Naive thymus-derived CD8-positive, alpha-beta T cell (primary cell): ENCODE data around the gene KLHL25. TPM values are rescaled to one million over a fixed set of nuclear protein-coding genes. Genes with fewer than 3 reads are reported as not detected.

Experiments
- ATAC-seq, 2 donors: fragments of 150-1000 bp; cut with Tn5 transposase in 1 of 2; sonication (Bioruptor Pico), chemical (Tn5 transposase) in 1 of 2; 1 replicate in 1 of 2; 2 replicates in 1 of 2; pipeline ENCODE4 v1.10.0; 2021; ENCODE audit warnings: mild to moderate bottlenecking in 2 of 2, moderate library complexity in 2 of 2
- POLR2A ChIA-PET: fragments of 350-600 bp; sonication (Branson Sonifier 250); formaldehyde crosslinking; loops from one replicate; lab custom pipeline; 2021; ENCODE audit warnings: antibody characterized with exemption; lab: Charles Lee
- DNase-seq, 10 donors: peaks; one replicate each; pipeline versions ENCODE4 v3.0.0 to v3.0.0-alpha.2; 2020 to 2022
- H3K27ac Mint-ChIP-seq, 10 donors: one replicate each; pipeline ENCODE4 v1.8.0; 2020 to 2022; ENCODE audit warnings: mild to moderate bottlenecking in 10 of 10, mixed read lengths in 10 of 10, moderate library complexity in 4 of 10, inconsistent platforms in 1 of 10
- H3K27me3 Mint-ChIP-seq, 5 donors: one replicate each; pipeline ENCODE4 v1.8.0; 2021 to 2022; ENCODE audit warnings: mixed read lengths in 5 of 5
- H3K36me3 Mint-ChIP-seq, 3 donors: one replicate each; pipeline ENCODE4 v1.8.0; 2020 to 2022; ENCODE audit warnings: mixed read lengths in 3 of 3, mild to moderate bottlenecking in 2 of 3, inconsistent platforms in 1 of 3
- H3K4me1 Mint-ChIP-seq, 4 donors: one replicate each; pipeline ENCODE4 v1.8.0; 2021 to 2022; ENCODE audit warnings: mixed read lengths in 4 of 4
- H3K4me3 Mint-ChIP-seq, 10 donors: one replicate each; pipeline ENCODE4 v1.8.0; 2020 to 2022; ENCODE audit warnings: mild to moderate bottlenecking in 10 of 10, mixed read lengths in 10 of 10, moderate library complexity in 6 of 10, inconsistent platforms in 1 of 10
- H3K9me3 Mint-ChIP-seq, 9 donors: one replicate each; pipeline ENCODE4 v1.8.0; 2020 to 2022; ENCODE audit warnings: mixed read lengths in 9 of 9, mild to moderate bottlenecking in 3 of 9, inconsistent platforms in 1 of 9, moderate library complexity in 1 of 9
- polyA plus RNA-seq, 3 donors: library from polyadenylated mRNA; unstranded; fragments of 300-500 nt; fragmentation: Illumina TruSeq; gene quantifications; one replicate each; pipeline ENCODE4 v1.2.3, GENCODE V29; 2021
- total RNA-seq, 8 experiments: library from RNA in 2 of 8; stranded (reverse) in 2 of 8; gene quantifications; one replicate each; pipeline ENCODE4 v1.2.3 and lab custom pipeline; 2021 to 2026

The KLHL25 gene
- total and polyA plus RNA-seq, 5 experiments from 2014 or later, result 1.0 to 7.5 (median 1.8) TPM

DNA sequence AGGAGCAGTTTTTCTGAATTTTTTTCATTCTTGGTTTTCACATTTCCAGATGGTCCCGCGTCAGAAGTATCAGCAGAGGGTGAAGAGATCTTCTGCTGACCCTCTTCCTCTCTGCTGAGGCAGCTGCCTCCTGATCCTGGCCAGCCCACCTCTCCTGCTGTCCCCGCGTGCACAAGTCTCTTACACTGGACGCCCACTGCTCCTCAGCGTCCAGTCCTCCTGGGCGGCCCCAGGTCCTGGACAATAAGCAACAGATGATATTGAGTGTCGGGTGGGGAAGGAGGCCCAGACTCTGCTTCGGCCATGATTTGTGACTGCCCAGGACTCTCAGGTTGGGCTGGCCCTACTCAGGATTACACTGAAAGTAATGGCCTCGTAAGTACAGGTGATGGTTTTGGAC lies 50.1 kb downstream of the KLHL25 start:
- Mint-ChIP-seq H3K4me1 (peaks cover 0 to 3% (median 2%) of the 10 kb centered on the region in 4 donors), H3K27ac (peak overlapping the region in 3 of 10 donors; percentile 45 to 65 (median 64)), H3K4me3 (no peak overlapping the region), H3K9me3 (no peaks in the 10 kb centered on the region), H3K27me3 (no peaks in the 10 kb centered on the region), H3K36me3 (peaks cover 3 to 96% (median 19%) of the 10 kb centered on the region in 3 donors)
- DNase-seq, result no peak
- POLR2A ChIA-PET, result no interaction called here
- ATAC-seq, result no peak

DNA sequence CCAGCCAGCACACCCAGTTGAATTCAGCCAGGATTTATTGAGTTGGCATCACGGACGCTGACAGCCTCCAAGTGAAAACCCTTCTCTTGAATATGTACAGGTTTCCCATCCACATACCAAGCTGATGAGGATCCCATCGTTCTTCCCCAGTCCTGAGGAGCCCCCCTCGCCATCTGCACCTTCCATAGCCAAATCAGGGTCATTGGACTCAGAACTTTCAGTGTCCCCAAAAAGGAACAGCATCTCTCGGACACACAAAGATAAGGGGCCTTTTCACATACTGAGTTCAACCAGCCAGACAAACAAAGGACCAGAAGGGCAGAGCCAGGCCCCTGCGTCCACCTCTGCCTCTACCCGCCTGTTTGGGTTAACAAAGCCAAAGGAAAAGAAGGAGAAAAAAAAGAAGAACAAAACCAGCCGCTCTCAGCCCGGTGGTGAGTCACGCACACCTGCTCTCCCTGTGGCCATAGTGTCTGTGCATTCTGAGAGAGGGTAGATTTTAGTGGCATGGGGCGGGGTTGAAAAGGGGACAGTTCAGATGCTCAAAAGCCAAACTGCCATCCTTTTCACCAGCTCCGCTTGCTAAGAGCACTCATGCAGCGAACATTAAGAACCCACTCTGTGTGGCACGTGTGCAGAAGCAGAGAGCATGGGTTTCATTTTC lies 51.2 kb downstream of the KLHL25 start:
- peaks cover 0 to 2% (median under 1%) of the 10 kb centered on the region in 4 donors for H3K4me1 Mint-ChIP-seq
- ATAC-seq, result no peak
- peak overlapping the region in 1 of 10 donors; percentile 45 for H3K4me3 Mint-ChIP-seq
- POLR2A ChIA-PET, result no interaction called here
- no peaks in the 10 kb centered on the region for H3K9me3 Mint-ChIP-seq
- H3K27ac Mint-ChIP-seq, result peak overlapping the region in 5 of 10 donors; percentile 48 to 82 (median 75)
- no peak for DNase-seq
- peaks cover 3 to 96% (median 23%) of the 10 kb centered on the region in 3 donors for H3K36me3 Mint-ChIP-seq
- H3K27me3 Mint-ChIP-seq, result no peaks in the 10 kb centered on the region

DNA sequence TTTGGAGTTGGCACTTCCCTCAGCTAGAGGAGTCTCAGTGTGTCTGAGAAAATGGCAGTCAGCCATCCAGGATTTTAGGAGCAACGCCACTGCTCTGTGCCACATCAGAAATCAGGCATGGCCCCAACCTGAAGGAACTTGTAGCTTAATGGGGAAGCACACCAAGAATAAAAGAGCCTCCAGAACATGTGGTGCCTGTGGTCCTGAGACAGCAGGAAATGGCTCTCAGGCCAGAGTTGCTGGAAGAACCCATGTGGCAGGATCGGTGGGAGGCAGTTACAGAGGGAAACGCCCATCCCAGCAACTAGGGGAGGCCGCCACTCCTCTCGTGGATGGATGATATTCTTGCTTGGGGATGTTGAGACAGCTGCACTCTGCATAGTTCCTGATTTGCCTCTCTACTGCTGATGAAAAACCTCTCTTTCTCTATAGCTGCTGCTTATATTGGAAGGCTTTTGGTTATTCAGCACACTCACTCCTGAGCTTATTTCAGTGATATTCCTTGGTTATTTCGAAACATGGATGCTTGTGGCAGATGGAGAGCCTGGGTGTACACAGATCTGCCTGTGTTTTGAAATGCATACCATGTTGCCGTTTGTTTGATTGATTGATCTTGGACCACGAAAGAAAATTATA lies 52.4 kb downstream of the KLHL25 start:
- H3K27ac Mint-ChIP-seq, result peak overlapping the region in 9 of 10 donors; percentile 31 to 82 (median 49)
- POLR2A ChIA-PET, result no interaction called here
- no peak overlapping the region for H3K4me3 Mint-ChIP-seq
- DNase-seq, result no peak
- peaks cover 0 to 2% (median under 1%) of the 10 kb centered on the region in 4 donors for H3K4me1 Mint-ChIP-seq
- H3K27me3 Mint-ChIP-seq, result no peaks in the 10 kb centered on the region
- ATAC-seq, result no peak
- H3K9me3 Mint-ChIP-seq, result no peaks in the 10 kb centered on the region
- peaks cover 3 to 97% (median 23%) of the 10 kb centered on the region in 3 donors for H3K36me3 Mint-ChIP-seq

DNA sequence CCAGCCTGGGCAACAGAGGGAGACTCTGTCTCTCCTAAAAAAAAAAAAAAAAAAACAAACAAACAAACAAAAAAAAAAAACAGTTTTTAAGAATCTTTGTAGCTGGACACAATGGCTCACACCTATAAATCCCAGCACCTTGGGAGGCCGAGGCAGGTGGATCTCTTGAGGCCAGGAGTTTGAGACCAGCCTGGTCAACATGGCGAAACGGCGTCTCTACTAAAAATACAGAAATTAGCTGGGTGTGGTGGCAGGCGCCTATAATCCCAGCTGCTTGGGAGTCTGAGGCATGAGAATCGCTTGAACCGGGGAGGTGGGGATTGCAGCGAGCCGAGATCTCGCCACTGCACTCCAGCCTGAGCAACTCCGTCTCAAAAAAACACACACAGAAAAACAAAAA lies 53.1 kb downstream of the KLHL25 start:
- no peak for DNase-seq
- no peak for ATAC-seq
- H3K4me3 Mint-ChIP-seq, result no peak overlapping the region
- peaks cover 0 to 2% (median under 1%) of the 10 kb centered on the region in 4 donors for H3K4me1 Mint-ChIP-seq
- H3K36me3 Mint-ChIP-seq, result peaks cover 2 to 97% (median 23%) of the 10 kb centered on the region in 3 donors
- POLR2A ChIA-PET, result interaction anchor here (1.4 kb wide), 1 partner anchor 53 kb away, joined by 3 read pairs; the partner anchor contains the start of gene KLHL25
- H3K27ac Mint-ChIP-seq, result peak overlapping the region in 6 of 10 donors; percentile 19 to 82 (median 54)
- no peaks in the 10 kb centered on the region for H3K9me3 Mint-ChIP-seq
- H3K27me3 Mint-ChIP-seq, result no peaks in the 10 kb centered on the region

DNA sequence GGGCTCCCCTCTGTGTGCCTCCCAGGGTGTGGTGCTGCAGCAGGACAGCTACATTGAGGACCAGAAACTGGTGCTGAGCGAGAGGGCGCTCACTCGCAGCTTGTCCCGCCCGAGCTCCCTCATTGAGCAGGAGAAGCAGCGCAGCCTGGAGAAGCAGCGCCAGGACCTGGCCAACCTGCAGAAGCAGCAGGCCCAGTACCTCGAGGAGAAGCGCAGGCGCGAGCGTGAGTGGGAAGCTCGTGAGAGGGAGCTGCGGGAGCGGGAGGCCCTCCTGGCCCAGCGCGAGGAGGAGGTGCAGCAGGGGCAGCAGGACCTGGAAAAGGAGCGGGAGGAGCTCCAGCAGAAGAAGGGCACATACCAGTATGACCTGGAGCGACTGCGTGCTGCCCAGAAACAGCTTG lies 53.7 kb downstream of the KLHL25 start:
- H3K27me3 Mint-ChIP-seq, result no peaks in the 10 kb centered on the region
- no peaks in the 10 kb centered on the region for H3K9me3 Mint-ChIP-seq
- no peak for ATAC-seq
- H3K27ac Mint-ChIP-seq, result peak overlapping the region in 1 of 10 donors; percentile 77
- no peak overlapping the region for H3K4me3 Mint-ChIP-seq
- DNase-seq, result no peak
- H3K4me1 Mint-ChIP-seq, result peaks cover 0 to 2% (median under 1%) of the 10 kb centered on the region in 4 donors
- H3K36me3 Mint-ChIP-seq, result peaks cover 0 to 97% (median 23%) of the 10 kb centered on the region in 3 donors
- POLR2A ChIA-PET, result interaction anchor here (1.4 kb wide), 1 partner anchor 53 kb away, joined by 3 read pairs; the partner anchor contains the start of gene KLHL25

DNA sequence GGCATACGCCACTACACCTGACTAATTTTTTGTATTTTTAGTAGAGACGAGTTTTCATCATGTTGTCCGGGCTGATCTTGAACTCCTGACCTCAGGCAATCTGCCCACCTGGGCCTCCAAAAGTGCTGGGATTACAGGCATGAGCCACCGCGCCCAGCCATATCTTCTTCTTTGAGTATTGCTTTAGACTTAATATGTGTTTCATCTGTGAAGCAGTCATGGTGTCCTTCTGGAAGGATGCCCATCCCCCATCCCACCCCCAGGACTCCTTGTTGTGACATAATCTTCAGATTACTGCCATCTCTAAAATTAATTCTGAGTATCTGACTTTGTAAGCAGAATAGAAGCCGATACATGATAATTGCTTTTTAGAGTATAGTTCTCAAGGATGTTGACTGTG lies 57.7 kb downstream of the KLHL25 start:
- Mint-ChIP-seq H3K36me3 (peaks cover 28 to 92% (median 37%) of the 10 kb centered on the region in 3 donors), H3K27ac (peak overlapping the region in 4 of 10 donors; percentile 2 to 60 (median 24)), H3K27me3 (no peaks in the 10 kb centered on the region), H3K9me3 (peaks cover 0 to 20% (median 3%) of the 10 kb centered on the region in 9 donors), H3K4me1 (peaks cover 0 to 9% (median 6%) of the 10 kb centered on the region in 4 donors), H3K4me3 (no peak overlapping the region)
- DNase-seq (no peak), ATAC-seq (no peak)
- POLR2A ChIA-PET, result no interaction called here

DNA sequence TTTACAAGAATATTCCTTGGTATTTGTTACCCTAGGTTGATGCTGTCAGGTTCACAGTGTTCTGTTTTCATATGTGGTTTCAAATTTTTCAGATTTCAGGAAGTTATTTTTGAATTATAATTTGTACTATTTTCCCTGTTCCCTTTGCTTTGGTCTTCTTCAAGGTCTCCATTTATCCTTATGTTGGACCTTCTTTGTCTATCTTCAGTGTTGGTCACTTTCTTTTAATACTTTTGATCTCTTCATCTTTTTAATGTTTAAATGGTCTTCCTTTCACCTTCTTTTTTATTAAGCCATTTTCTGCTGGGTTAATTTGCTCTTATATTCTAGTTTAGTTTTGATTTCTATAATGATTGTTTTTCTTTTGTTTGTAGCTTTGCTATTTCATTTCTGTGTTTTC lies 61.3 kb downstream of the KLHL25 start:
- H3K9me3 Mint-ChIP-seq, result peaks cover 0 to 20% (median 3%) of the 10 kb centered on the region in 9 donors
- H3K27me3 Mint-ChIP-seq, result no peaks in the 10 kb centered on the region
- H3K4me1 Mint-ChIP-seq, result peaks cover 6 to 23% (median 10%) of the 10 kb centered on the region in 4 donors
- H3K36me3 Mint-ChIP-seq, result peaks cover 28 to 95% (median 39%) of the 10 kb centered on the region in 3 donors
- POLR2A ChIA-PET, result no interaction called here
- H3K27ac Mint-ChIP-seq, result peak overlapping the region in 4 of 10 donors; percentile 15 to 80 (median 72)
- ATAC-seq, result no peak
- peak overlapping the region in 1 of 10 donors; percentile 3 for H3K4me3 Mint-ChIP-seq
- no peak for DNase-seq

DNA sequence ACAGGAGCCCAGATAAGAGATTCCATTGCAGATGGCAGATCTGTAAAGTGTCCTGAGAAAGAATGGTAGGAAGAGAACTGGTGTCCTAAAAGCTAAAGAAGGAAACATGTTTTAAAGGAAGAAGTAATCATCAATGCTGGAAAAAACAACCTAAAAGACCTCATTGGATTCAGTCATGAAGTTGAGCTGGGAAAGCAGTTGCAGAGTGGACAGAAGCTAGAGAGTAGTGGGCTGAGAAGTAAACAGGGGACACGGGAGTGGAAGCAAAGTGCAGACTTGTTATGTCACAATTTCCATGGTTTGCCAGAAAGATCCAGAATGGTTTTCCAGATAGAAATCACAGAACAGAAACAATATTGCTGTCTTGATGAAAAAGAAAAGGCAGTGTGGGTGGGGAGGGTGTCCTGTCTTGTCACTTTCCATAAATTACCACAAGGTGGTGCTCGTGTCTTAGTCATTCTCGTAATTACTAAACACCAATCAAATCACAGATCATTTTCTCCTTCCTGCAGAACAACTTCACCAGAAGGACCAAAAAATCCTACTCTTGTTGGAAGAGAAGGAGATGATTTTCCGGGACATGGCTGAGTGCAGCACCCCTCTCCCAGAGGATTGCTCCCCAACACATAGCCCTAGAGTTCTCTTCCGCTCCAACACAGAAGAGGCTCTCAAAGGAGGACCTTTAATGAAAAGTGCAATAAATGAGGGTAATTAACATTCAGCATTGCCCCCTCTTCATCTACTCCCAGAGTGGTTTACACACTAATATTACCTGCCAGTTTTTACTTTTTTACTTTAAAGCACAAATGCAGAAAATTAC lies 64.5 kb downstream of the KLHL25 start:
- peak in 8 of 10 donors; percentile 17 to 73 (median 54) for DNase-seq
- ATAC-seq, result peak; percentile 84 to 87
- Mint-ChIP-seq H3K4me3 (peak overlapping the region in 1 of 10 donors; percentile 8), H3K9me3 (peaks cover 0 to 20% (median 3%) of the 10 kb centered on the region in 9 donors), H3K27ac (peak overlapping the region in 9 of 10 donors; percentile 36 to 91 (median 66)), H3K27me3 (no peaks in the 10 kb centered on the region), H3K36me3 (peaks cover 26 to 95% (median 47%) of the 10 kb centered on the region in 3 donors), H3K4me1 (peaks cover 6 to 23% (median 10%) of the 10 kb centered on the region in 4 donors)
- POLR2A ChIA-PET, result interaction anchor here (0.8 kb wide), 1 partner anchor 112 kb away, joined by 5 read pairs; no protein-coding TSS in a partner anchor

DNA sequence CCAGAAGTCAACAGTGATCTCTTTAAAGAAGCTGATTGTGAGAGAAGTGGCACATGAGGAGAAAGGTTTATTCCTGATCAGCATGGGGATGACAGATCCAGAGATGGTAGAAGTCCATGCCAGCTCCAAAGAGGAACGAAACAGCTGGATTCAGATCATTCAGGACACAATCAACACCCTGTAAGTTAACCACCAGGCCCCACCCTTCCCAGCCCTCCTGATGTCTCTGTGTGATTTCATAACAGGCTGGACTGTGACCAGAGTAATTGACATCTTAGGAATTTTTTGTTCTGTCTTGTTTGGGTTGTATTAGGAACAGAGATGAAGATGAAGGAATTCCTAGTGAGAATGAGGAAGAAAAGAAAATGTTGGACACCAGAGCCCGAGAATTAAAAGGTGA lies 67.7 kb downstream of the KLHL25 start:
- DNase-seq (no peak), ATAC-seq (no peak)
- peaks cover 4 to 99% (median 32%) of the 10 kb centered on the region in 3 donors for H3K36me3 Mint-ChIP-seq
- H3K27ac Mint-ChIP-seq, result peak overlapping the region in 8 of 10 donors; percentile 14 to 67 (median 48)
- no peaks in the 10 kb centered on the region for H3K9me3 Mint-ChIP-seq
- H3K4me1 Mint-ChIP-seq, result peaks cover 13 to 30% (median 19%) of the 10 kb centered on the region in 4 donors
- no peaks in the 10 kb centered on the region for H3K27me3 Mint-ChIP-seq
- peak overlapping the region in 1 of 10 donors; percentile 34 for H3K4me3 Mint-ChIP-seq
- POLR2A ChIA-PET, result no interaction called here

DNA sequence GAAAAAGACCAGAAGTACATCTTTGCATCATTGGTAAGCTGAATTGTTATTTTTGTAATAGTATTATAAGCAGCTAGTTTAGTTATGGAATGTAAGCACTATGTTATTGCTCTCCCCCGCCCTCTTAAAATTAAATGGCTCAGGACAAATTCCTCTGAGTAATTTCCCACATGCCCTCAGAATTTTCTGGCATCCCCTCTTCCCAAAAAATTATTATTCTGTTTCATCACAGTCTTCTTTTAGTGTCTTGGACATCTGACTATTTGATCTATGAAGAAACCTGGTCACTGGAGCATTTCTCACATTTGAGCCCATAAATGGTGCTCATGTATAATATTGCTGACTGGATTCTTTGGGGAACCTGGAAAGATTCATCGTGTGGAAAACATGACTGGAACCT lies 68.3 kb downstream of the KLHL25 start:
- POLR2A ChIA-PET, result no interaction called here

DNA sequence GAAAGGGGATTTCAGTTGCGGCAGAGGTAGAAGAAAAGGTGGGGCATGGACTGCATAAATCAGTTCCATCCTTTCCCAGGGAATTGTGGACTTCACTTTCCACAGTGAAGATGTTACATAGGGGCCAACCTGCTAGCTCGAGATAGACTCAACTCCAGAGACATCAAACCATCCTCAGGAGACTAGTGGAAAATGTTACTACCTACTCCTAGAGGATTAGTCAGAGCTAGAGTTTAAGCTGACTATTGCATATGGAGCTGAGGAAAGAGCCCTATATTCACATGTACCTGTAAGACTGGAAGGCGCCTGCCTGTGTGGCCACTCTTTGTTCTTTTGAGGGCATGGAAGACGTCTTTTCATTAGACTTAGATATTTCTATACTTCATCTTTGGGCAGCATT lies 69.2 kb downstream of the KLHL25 start:
- Mint-ChIP-seq H3K4me1 (peaks cover 15 to 29% (median 21%) of the 10 kb centered on the region in 4 donors), H3K27me3 (no peaks in the 10 kb centered on the region), H3K4me3 (no peak overlapping the region), H3K9me3 (no peaks in the 10 kb centered on the region), H3K36me3 (peaks cover 4 to 99% (median 30%) of the 10 kb centered on the region in 3 donors), H3K27ac (peak overlapping the region in 9 of 10 donors; percentile 33 to 89 (median 67))
- no peak for ATAC-seq
- no peak for DNase-seq
- POLR2A ChIA-PET, result no interaction called here

More for the DNA sequence above, 68.3 kb downstream of the KLHL25 start:
- H3K36me3 Mint-ChIP-seq, result peaks cover 4 to 99% (median 30%) of the 10 kb centered on the region in 3 donors
- peaks cover 13 to 30% (median 19%) of the 10 kb centered on the region in 4 donors for H3K4me1 Mint-ChIP-seq
- H3K4me3 Mint-ChIP-seq, result no peak overlapping the region
- no peak for ATAC-seq
- peak overlapping the region in 8 of 10 donors; percentile 16 to 89 (median 48) for H3K27ac Mint-ChIP-seq
- DNase-seq, result no peak
- no peaks in the 10 kb centered on the region for H3K9me3 Mint-ChIP-seq
- H3K27me3 Mint-ChIP-seq, result no peaks in the 10 kb centered on the region

DNA sequence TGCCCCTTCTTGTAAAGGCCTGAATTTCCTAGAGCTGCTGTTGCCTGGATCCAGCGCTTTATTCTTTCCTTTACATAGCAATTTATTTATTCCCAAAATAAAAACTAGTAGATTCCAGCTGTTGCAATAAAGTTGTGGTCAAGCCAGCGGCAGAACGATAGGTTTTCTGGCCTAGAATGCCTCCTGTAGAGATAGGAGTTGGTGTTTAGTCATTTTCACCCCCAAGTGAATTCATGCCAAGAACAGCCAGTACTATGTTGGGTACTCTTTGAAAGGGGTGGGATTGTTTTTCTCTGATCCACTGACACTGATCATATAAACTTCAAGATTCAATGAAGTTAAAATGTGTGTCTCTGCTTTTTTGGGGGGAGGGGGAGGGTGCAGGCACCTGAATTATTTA lies 69.7 kb downstream of the KLHL25 start:
- no peak for DNase-seq
- H3K27ac Mint-ChIP-seq, result peak overlapping the region; percentile 61 to 96 (median 87)
- ATAC-seq, result no peak
- H3K9me3 Mint-ChIP-seq, result no peaks in the 10 kb centered on the region
- peaks cover 14 to 24% (median 17%) of the 10 kb centered on the region in 4 donors for H3K4me1 Mint-ChIP-seq
- POLR2A ChIA-PET, result no interaction called here
- no peak overlapping the region for H3K4me3 Mint-ChIP-seq
- H3K36me3 Mint-ChIP-seq, result peaks cover 4 to 99% (median 31%) of the 10 kb centered on the region in 3 donors
- H3K27me3 Mint-ChIP-seq, result no peaks in the 10 kb centered on the region
